SK-MEL-5 (cell line): ENCODE data around the gene PLCB4. TPM values are rescaled to one million over a fixed set of nuclear protein-coding genes. Genes with fewer than 3 reads are reported as not detected.

Experiments
- DNase-seq: peaks from one replicate; pipeline ENCODE4 v3.0.0-alpha.2; 2016; ENCODE audit warnings: low read depth, low spot score
- in situ Hi-C: cut with HindIII; loops from 2 replicates; pipeline ENCODE4 v1.10.0; 2016; ENCODE audit warnings: low sequenced_read_pairs, high pct_unique_total_duplicates, low pct_unique_long_range_greater_than_20kb
- total RNA-seq: library from RNA; depleted of rRNA; stranded (reverse); fragments of >200 nt; shearing (Covaris generic); gene quantifications from 2 replicates; pipeline ENCODE4 v1.2.3, GENCODE V29; 2014

PLCB4 gene
- total RNA-seq, 1 experiment from 2014 or later: 15.8 TPM

GRCh38 chr20:9255171-9255570 lies 186.3 kb downstream of the PLCB4 start:
- in situ Hi-C loops: no loop called here
- no peak for DNase-seq

- no peak for DNase-seq
- in situ Hi-C loops: no loop called here
Measured at GRCh38 chr20:9256393-9256792, 187.5 kb downstream of the PLCB4 start.

DNA sequence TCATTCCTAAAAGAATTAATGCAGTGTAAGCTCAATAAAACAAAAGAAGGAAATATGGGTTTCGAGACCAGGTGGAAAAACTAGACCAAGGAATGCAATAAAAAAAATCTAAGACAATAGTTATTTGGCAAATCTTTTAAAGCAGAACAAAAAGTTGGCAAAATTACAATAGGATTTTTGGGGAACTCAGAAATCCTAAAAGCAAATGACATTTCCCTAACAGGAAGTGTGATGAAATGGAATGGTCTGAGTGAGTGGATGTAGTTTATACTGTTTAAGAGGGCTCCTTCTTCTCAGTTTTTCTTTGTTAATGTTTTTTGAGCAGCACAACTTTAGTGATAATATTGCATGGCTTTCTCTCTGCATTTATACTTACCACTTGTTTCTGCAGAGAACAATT lies 190.0 kb downstream of the PLCB4 start:
- no peak for DNase-seq
- in situ Hi-C loops: no loop called here

DNA sequence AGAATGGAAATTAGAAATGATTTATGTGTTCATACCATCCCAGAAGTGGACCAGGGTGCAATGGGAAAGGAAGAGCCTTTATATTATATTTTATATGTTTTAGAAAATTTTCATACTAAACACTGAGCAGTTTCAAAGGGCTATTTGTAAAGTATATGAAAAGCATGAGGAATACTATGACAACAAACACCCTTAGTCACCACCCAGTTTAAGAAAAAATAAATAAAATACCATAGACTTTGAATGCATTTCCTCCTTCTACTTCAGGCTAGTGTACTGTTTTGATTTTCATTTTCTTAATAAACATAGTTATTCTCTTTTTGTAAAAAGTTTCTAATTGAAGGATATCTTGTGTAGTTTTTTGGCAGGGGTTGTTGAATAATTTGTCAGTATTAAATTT lies 191.1 kb downstream of the PLCB4 start:
- in situ Hi-C loops: no loop called here
- no peak for DNase-seq

DNA sequence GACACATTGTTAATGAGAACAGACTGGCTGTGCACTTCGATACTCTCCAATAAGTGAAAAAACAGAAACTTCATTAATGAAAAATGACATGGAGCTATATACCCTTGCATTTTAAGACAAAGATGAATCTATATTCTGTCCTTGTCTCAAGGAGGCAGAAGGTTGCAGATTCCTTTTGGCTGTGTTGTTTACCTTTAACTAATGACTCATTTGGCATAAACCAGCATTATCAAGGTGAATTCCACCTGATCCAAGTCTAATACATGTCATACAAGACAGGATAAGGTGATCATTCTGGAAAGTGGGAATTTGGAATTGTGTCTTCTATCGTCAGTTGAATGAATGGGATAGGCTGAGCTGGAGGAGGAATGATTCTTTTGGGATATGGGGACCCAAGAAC lies 192.9 kb downstream of the PLCB4 start:
- DNase-seq: no peak
- in situ Hi-C loops: no loop called here

GRCh38 chr20:9262653-9263194 lies 193.8 kb downstream of the PLCB4 start:
- in situ Hi-C loops: no loop called here

GRCh38 chr20:9269280-9269971 lies 200.5 kb downstream of the PLCB4 start:
- in situ Hi-C loops: no loop called here
- DNase-seq: no peak

More at GRCh38 chr20:9262653-9263194, 193.8 kb downstream of the PLCB4 start:
- no peak for DNase-seq

DNA sequence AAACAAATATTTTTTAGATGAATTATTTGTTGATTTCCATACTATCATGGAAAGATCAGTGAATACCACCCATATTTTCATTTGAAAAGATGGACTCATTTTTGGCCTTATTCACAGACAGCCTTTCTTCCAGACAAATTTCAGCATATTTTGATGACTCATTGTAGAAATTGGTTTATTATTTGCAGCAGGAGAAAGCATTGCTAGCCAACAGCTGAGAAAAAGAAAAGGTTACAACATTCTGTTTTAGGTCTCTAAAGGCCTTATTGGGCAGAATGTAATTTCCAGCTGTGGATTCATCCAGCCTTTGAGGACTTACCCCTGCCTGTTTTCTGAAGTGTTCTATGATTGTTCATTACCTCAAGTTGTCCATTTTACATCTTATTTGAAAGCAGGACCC lies 201.9 kb downstream of the PLCB4 start:
- in situ Hi-C loops: no loop called here
- DNase-seq: no peak

DNA sequence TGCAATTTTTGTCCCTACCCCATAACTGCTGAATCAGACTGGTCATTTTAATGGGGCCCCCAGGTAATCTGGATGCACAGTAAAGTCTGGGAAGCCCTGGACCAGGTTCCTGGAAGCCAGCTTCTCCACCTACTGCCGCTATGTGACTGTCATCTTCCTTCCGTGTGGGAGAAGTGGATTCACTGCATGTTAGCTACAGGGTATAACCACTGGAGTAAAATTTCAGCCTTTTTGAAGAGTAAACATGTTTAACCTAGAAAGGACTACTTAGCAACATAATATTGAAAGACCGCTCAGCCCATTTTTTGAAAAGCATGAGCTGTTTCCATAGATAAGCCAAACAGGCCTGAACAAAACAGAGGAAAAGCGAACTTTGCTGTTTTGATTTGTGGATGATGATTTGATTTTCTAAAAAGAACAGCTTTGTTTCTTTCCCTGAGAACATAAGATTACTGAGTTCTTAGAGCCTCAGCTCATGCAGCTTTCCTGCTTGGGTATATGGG lies 208.1 kb downstream of the PLCB4 start:
- in situ Hi-C loops: no loop called here
- no peak for DNase-seq

GRCh38 chr20:9279918-9280401 lies 211.1 kb downstream of the PLCB4 start:
- in situ Hi-C loops: no loop called here

DNA sequence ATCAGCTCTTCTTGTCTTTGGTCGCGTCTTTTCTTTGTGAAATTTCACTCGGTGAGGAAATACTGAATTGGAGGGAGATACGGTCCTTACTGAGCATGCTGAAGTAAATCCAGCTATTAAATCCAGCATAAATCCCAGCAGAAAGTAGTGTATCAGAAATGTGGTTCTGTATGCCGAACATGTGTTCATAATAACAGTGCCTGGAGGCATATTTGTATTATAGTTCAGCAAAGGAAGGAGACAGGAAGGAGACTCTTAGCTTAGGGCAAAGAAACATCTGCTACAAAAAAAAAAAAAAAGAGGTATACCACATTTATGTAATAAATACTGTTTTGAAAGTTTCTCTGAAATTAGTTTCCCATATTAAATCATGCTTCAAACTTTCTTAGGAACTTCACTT lies 211.8 kb downstream of the PLCB4 start:
- in situ Hi-C loops: no loop called here

More at GRCh38 chr20:9279918-9280401, 211.1 kb downstream of the PLCB4 start:
- DNase-seq: peak; percentile 67

DNA sequence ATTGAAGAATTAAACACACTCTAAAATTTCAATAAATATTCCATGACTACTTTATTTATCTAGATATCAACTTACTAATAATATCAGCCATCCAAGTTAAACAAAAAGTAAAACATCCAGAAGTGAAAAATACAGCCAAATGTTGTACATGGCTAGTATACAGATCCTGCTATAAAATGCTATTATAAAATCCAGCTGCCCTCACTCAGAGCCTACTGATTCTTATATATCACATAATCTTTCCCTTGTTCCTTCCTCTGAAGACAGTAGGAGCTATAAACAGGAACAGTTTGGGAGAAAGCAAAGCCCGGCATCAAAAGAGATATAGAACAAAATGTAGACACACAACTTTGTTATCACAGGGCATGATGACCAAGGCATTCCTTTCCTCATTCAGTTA lies 212.9 kb downstream of the PLCB4 start:
- in situ Hi-C loops: no loop called here
- peak; percentile 10 for DNase-seq

More for the DNA sequence above, 211.8 kb downstream of the PLCB4 start:
- peak; percentile 31 for DNase-seq

DNA sequence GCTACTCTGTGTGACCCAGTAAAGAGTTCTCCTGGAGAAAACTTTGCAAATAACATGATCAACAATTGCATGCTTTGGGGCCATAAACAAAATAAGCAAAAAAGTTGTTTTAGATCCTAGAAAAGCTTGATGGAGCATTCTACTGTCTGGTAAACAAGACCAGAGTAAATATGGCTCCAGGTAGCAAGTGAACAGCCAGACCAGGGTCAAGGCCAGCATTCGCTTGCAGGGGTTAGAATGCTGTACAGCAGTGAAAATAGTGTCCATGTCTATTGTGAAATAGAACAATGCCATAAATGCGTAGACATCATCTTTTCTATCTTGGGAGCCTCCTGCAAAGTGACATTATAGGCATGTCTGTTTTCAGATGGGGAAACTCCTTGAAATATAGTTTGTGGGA lies 216.7 kb downstream of the PLCB4 start:
- no peak for DNase-seq
- in situ Hi-C loops: no loop called here

GRCh38 chr20:9286501-9287461 lies 217.9 kb downstream of the PLCB4 start:
- in situ Hi-C loops: no loop called here
- no peak for DNase-seq

- no peak for DNase-seq
- in situ Hi-C loops: no loop called here
Measured at GRCh38 chr20:9287826-9288225, 218.9 kb downstream of the PLCB4 start.

- in situ Hi-C loops: no loop called here
- DNase-seq: peak; percentile 95
Measured at GRCh38 chr20:9290331-9290730, 221.4 kb downstream of the PLCB4 start.

DNA sequence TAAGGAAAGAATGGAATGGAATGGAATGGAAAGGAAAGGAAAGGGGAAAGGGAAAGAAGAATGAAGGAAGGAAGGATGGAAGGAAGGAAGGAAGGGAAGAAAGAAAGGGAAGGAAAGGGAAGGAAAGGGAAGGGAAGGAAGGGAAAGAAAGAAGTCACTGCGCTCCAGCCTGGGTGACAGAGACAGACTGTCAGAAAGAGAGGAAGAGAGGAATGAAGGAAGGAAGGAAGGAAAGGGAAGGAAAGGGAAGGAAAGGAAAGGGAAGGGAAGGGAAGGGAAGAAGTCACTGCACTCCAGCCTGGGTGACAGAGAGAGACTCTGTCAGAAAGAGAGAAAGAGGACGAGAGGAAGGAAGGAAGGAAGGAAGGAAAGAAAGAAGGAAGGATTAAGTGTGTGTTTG lies 224.3 kb downstream of the PLCB4 start:
- in situ Hi-C loops: no loop called here
- DNase-seq: no peak

DNA sequence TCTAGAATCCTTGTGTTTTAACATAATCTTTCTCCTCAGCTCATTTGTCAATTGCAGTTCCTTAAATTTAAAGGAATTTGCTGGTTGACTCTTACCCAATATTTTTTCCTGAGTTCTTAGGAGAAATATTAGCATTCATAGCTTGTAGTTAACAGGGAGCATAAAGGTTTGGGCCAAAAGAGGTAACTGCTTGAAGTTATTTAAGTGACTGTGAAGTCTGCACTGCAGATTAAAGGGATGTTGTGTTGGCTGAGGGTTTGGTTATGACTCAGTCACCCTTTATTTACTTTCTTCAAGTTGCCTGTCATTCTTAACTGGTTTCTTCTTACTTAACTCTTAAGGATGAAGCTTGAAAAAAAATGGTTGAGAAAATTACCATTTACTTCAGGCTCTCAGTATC lies 225.2 kb downstream of the PLCB4 start:
- in situ Hi-C loops: no loop called here
- no peak for DNase-seq
